GM04504 (cell line): ENCODE data around the gene RPS27A.
"Not testable (repeated sequence)": the region's sequence is repeated elsewhere in the genome, so short reads cannot be mapped to it uniquely, and the experiment has no call there.

Experiments
- DNase-seq: peaks from one replicate; pipeline ENCODE4 v3.0.0-alpha.2; 2012; ENCODE audit warnings: low read depth

The RPS27A gene

DNA sequence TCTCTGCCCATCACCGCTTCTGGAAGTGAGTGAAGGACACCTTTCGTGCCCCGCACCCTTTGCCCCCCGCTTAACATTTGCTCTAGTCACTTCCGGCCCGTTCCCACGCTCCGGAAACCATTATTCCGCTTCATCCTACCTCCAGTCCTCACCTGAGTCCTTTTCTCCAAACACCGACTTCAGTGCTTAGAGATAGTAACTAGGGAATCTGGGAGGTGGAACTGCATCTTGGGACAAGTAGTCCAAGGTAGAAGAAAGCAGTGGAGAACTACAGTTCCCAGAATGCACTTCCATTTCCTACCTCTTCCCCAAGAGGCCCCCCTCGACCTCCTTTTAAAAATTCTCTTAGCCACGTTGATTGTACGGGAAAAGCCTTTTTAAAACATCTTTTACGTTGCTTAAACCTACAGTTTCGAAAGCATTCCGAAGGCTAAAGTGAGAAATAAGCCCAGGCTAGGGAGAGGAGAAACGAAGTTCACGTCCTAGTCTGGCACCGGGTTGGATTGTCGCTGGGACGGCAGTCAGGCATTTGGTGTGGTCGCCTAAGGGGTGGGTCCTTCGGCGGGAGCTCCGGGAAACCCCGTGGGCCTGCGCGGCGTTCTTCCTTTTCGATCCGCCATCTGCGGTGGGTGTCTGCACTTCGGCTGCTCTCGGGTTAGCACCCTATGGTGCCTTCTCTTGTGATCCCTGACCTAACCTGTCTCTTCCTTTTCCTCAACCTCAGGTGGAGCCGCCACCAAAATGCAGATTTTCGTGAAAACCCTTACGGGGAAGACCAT, at the start of gene RPS27A, which contains the start of gene CLHC1:
TSS of gene RPS27A (plus strand) at position 605 of the 779 bp plus-strand sequence. CDS start at position 742, 137 bp downstream.
TSS of gene CLHC1 (minus strand) at position 210 of the 779 bp plus-strand sequence. CDS start 9,882 bp downstream, outside the sequence.
- peak; percentile 89 for DNase-seq

DNA sequence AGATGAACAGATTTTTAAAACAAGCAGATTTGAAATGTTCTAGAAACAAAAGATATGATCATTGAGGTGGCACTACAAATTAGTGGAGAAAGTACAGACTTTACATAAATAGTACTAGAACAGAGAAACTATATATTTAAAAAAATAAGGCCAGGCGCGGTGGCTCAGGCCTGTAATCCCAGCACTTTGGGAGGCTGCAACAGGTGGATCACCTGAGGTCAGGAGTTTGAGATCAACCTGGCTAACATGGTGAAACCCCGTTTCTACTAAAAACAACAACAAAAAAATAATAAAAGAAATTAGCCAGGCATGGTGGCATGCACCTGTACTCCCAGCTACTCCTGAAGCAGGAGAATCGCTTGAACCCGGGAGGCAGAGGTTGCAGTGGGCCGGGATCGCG, 45.7 kb upstream of the RPS27A start:
- not testable (repeated sequence) for DNase-seq

DNA sequence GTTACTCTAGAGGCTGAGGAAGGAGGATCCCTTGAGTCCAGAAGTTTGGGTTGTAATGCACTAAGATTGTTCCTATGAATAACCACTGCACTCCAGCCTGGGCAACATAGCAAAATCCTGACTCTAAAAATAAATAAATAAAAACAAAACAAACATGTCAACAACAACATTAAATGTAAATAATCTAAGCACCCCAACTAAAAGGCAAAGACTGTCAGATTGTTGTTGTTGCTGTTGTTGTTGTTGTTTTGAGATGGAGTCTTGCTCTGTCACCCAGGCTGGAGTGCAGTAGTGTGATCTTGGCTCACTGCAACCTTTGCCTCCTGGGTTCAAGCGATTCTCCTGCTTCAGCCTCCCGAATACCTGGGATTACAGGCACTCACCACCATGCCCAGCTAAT, 40.6 kb upstream of the RPS27A start:
- DNase-seq: not testable (repeated sequence)

DNA sequence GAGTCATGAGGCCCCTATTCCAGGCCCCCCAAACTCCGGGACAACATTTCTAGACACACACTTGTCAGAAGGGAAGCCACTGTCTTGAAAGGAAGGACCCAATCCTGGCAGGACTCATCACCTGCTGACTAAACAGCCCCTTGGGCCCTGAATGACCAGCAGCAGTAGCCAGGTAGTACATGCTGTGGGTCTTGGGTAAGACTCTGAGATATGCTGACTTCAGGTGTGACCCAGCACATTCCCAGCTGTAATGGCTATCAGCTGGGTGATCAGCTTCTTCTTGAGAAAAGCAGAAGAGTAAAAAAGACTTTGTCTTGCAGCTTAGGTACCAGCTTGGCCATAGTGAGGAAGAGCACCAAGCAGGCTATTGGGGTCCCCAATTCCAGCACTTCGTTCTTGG, 36.0 kb upstream of the RPS27A start:
- no peak for DNase-seq

DNA sequence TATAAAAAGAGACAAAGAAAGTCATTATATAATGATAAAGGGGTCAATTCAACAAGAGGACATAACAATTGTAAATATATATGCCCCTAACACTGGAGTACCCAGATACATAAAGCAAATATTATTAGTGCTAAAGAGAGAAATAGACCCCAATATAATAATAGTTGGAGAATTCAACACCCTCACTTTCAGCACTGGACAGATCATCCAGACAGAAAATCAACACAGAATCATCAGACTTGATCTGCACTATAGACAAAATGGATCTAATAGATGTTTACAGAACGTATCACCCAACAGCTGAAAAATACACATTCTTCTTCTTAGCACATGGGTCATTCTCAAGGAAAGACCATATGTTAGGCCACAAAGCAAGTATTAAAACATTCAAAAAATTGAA, 32.1 kb upstream of the RPS27A start:
- no peak for DNase-seq

DNA sequence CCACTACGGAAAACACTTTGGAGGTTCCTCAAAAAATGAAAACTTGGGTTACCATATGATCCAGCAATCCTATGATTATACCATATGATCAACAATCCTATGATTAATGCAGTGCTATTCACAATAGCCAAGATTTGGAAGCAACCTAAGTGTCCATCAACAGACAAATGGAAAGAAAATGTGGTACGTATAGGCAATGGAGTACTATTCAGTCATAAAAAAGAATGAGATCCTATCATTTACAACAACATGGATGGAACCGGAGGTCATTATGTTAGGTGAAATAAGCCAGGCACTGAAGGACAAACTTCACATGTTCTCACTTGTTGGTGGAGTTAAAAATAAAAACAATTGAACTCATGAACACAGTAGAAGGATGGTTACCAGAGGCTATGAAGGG, 28.0 kb upstream of the RPS27A start:
- DNase-seq: no peak

DNA sequence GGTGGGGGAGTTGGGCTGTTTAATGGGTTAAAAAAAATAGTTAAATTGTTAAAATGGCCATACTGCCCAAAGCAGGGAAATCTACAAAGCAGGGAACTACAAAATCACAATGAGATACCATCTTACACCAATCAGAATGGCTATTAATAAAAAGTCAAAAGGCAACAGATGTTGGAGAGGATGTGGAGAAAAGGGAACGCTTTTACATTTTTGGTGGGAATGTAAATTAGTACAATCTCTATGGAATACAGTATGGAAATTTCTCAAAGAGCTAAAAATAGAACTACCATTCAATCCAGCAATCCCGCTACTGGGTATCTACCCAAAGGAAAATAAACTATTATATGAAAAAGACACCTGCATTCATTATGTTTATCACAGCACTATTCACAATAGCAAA, 27.5 kb upstream of the RPS27A start:
- DNase-seq: no peak

DNA sequence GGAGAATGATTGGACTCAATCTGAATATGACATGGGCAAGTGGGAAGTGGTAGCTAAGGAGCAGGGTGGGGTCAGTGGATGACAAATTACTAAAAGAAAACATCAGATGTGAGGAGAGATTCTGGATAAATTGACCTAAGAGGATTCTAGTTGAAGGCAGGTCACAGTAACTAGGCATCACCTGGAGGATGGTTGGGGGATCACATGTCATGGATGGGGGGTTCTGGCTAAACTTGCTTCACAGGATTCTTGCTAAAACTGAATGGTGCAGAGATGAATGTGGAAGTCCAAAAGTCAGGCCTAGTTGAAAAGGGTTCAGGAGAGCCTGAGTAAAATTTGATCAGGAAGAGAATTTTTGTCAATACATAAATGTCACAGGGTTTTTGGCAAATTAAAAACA, 18.7 kb upstream of the RPS27A start:
- DNase-seq: no peak

DNA sequence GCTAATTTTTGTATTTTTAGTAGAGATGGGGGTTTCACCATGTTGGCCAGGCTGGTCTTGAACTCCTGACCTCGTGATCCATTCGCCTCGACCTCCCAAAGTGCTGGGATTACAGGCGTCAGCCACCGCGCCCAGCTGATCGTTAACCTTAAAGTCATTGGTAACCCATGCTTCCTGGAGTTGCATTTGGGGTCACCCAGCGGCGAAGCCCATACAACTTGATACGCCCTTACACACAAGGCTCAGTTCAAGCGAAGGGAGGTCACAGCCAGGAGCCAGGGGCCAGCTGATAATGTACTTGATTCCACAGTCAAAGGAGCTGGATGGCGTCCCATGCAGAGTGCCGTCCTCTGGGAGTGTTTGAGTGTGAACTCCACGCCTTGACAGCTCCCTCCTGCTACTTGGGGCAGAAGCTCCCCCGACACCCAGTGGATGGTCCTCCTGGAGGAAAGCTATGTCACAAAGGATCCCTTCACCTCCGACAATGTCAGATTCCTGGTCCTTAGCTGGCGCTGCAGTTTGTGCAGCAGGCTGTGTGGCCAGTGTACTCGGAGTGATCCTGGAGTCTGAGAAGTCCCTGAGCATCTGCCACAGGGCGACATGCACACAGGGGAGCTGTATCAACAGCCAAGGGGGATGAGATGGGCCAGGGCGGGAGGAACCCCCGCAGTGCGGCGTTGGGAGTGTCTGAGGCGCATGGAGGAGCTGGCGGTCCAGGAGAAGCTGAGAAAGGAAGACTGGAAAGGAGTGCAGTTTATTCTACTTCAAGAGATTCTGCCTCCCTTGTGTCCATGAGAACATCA, 8.3 kb upstream of the RPS27A start:
- no peak for DNase-seq

DNA sequence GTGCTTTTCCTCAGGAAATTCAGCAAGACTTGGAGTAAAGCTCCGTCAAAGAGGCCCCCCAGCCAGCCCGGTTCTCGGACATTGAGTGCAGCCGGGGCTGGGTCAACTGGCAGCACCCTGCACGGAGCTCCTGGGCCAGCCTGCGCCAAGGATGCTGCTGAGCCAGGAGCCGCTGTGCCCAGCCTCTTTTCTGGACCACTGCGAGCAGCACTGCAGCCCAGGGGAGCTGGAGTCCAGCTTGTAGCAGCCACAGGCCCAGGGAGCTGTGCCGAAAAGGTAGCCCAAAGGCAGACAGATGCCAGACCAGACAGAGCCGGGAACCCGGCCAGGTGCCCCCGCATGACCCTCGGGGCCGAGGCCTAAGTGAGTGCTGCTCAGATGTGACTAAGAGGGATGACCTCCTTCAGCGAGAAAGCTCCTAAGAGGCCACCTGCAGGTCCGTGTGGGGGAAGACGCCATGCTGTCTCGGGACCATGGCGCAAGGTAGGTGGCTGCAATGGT, 7.7 kb upstream of the RPS27A start:
- no peak for DNase-seq

DNA sequence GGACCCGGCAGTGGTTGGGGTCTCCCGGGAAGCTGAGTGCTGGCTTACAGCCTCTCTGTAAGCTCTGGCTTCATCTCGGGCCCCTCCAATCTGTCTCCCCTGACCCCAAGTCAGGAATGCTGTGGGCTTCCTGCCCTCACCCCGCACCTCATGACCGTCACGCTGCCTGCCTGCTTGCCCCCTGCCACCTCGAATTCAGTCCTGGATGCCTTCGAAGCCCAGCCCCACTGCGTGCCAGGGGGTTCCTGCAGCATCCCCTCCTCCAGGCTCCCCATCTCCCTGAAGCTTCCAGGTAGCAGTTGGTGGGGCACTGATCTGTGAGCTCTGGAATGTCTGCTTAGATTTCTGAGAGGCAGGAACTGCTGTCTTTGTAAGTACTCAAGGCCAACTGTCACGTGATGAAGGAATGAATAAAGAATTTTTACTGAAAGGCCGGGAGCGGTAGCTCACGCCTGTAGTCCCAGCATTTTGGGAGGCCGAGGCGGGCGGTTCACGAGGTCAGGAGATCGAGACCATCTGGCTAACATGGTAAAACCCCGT, 6.9 kb upstream of the RPS27A start:
- no peak for DNase-seq

DNA sequence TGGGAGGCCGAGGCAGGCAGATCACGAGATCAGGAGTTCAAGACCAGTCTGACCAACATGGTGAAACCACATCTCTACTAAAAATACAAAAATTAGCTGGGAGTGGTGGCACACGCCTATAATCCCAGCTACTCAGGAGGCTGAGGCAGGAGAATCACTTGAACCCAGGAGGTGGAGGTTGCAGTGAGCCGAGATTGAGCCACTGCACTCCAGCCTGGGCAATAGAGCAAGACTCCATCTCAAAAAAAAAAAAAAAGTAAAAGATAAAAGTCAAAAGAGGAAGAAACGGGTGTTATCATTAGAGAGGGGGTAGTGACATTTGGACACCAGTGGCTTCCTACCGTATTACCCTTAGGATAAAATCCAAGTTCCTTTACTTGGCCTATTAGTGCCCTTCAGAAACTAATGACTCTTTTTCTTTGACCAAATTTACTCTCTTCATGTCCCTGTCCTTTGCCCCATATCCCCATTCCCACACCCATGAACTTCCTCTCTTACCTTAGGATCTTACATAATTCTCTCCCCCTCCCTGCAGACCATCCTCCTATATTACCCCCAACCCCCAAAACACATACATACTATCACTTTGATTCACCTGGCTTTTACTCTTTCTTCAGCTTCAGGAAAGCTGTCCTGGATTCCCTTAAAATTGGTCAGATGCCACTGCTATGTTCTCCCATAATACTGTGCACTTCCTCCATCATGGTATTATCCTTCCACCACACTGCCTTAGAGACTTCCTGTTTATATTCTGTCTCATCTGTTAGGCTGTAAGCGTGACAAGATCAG, 4.9 kb upstream of the RPS27A start:
- not testable (repeated sequence) for DNase-seq

DNA sequence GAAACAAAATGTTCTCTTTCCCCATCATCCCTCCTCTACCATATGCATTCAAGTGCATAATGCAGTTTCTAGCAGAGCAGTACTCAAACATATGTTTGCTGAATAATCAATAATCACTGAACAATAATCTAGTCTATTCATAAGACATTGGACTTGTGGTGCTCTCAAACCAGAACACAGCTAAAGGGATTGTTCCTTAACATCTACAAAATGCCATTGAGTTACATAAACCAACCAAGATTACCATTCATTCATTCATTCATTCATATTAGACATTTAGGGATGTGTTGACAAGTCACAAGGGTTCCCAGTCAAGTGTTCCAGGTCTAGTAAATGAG, 4.3 kb upstream of the RPS27A start:
- no peak for DNase-seq

DNA sequence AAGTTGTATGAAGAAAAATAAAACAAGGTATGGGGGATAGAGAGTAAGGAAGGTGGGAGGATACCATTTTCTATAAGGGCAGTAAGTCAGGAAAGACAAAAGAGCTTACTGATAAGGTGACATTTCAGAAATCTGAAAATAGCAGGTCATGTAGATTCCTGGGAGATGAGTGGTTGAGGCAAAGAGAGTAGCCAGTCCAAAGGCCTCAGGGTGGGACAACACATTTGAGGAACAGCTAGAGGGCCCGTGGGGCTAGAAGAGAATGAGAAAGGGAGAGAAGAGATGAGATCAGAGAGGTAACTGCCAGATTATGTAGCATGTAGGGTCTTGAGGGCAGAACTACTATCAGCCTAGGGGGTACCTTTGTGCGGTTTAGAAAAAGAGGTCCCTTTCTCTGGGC, 3.3 kb upstream of the RPS27A start:
- no peak for DNase-seq

DNA sequence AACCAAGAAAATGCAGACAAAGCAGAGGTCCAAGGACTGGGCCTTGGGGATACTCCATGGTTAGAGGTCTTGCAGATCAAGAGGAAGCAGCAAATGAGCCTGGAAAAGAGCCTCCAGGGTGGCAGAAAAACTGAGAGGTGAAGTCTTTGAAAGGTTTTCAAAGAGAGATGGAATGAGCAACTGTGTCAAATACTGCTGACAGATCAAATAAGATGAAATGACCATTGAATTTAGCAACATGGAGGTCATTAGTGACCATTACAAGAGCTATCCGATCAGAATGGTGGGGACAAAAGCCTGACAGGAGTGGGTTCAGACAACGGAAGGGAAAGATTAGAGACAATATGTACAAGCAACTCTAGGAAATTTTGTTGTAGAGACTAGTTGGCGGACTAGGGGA, 1.9 kb upstream of the RPS27A start:
- DNase-seq: no peak

DNA sequence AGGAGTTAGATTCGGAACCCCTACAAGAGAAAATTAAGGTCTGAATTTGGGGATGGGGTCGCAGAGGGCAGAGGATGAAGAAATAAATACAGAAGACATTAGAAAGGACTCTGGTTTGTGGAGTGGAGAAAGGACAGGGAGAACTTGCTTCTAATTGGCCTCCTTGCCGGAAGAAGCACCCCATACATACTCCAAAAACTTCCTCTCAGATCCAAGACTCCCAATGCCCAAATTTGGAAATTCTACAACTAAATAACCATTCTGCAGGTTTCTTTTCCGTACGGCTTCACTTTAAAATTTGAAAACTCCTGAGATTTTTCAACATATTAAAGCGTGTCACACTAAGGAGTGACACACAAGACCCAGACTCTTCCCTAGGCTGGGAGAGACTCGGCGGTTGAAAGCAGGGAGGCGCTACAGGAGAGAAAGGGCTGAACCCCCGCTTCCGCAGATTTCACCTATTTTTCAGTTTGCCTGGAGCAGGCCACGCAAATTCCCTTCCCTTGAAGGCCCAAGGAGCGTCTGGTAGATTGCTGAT, 873 bp upstream of the RPS27A start:
- DNase-seq: no peak

DNA sequence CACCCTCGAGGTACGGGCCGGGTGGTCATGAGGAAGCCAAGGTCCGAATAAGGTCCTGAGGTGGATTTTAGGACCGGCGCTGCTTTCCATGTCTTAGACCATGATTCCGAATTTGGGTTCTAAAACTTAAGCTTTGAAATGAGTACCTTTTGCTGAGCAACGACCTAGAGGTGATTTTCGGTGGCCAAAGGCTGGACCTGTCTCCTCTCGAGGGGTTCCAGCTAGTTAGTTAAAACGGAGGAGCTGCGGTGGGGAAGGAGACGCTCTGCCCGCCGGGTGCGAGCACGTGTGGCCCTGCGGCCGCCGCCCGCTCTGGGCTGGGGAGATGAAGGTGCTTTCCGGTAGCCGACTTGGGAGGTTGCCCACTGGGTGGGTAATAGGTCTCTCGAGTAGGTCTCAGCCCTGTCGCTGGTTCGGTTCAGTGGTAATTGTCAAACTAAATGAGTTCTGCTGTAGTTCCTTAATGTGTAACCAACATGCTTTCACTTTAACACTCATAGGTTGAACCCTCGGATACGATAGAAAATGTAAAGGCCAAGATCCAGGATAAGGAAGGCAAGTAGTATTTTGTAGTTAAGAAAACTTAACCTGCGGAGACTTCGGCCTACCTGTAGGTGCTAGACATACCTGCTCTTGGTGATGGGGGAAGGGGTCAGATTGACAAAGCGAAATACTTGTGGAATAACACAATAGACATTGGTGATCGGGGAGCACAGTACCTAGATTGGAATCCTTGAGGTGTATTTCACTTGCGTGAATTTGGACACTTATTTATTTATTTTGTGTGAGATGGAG, 572 bp downstream of the RPS27A start:
- DNase-seq: no peak

DNA sequence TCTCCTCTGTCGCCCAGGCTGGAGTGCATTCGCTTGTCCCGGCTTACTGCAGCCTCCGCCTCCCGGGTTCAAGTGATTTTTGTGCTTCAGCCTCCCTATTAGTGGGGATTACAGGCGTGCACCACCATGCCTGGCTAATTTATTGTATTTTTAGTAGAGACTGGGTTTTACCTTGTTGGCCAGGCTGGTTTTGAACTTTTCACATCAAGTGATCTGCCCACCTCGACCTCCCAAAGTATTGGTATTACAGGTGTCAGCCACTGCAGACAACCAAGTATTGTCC, 1.1 kb downstream of the RPS27A start:
- DNase-seq: no peak

DNA sequence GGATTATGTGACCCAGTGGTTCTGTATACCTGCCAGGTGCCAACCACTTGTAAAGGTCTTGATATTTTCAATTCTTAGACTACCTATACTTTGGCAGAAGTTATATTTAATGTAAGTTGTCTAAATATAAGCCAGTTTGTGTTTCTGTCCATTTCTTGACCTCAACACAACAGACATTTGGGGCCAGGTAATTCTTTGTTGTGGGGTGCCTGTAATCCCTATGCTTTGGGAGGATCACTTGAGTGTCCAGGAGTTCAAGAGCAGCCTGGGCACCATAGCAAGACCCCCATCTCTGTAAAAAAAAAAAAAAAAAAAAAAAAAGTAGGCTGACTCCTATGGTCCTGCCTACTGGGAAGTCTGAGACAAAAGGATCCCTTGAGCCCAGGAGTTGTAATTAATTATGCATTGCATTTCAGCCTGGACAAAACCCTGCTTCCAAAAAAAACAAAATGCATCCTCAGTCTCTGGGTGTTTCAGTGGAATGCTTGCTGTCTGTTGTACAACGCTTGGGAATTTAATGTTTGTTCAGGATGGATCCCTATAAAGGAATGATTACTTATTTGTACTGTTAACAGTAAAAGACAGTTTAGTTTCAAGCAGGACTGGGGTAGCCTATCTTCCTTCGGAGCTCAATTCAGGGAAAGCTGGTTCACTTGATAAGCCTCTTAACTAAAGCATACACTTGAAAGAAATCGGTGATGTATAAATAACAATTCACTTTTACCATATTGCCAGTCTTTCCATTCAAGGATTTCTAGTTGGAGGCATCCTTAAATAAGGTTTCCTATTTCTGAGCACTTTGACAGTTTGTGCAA, 3.4 kb downstream of the RPS27A start:
- DNase-seq: no peak

DNA sequence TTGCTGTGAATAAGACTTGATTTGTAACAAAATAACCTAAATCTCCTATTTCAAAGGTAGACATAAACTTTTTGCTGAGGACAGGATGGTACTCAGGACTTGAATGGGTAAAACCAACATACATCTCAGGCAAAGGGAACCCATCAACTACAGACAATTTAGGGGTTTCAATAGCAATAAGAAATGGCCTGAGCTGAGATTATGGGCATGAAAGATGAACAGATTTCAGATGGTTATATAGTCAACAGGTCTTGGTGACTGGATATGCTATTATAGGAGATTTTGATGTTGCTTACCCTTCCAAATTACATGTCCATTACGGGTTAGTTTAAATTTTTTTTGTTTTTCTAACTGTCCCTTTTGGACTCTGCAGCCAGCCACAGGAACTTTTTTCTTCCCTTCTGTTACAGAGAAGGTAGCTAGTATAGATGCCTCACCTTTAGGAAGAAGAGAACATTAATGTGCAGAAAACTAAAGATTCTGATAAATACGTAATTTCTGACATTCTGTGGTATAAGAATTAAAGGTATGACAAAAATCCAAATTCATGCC, 4.6 kb downstream of the RPS27A start:
- no peak for DNase-seq
